H1 (cell line): ENCODE results near the gene DYDC2. TPM values are rescaled to one million over a fixed set of nuclear protein-coding genes. Genes with fewer than 3 reads are reported as not detected.

ENCODE experiments used
- ATF2 ChIP-seq: IDR thresholded peaks from 2 replicates; pipeline ENCODE4 v1.6.1; 2012; ENCODE audit warnings: low read length, inconsistent platforms
- BACH1 ChIP-seq: IDR thresholded peaks from 2 replicates; pipeline ENCODE4 v1.6.1; 2012; ENCODE audit warnings: low read length, improper control_type of control experiment
- polyA plus RNA-seq, 7 experiments: library from polyadenylated mRNA; depleted of rRNA in 3 of 7; stranded (reverse) in 5 of 7; unstranded in 2 of 7; fragments of >200 nt in 5 of 7; fragments of 200-250 nt in 2 of 7; gene quantifications; 1 replicate in 5 of 7; 2 replicates in 1 of 7; 4 replicates in 1 of 7; pipeline versions ENCODE4 v1.2.1 to v1.2.3, GENCODE V29; 2011 to 2013; ENCODE audit warnings: missing spikeins in 2 of 7, mixed read lengths in 2 of 7
- total RNA-seq: library from RNA; stranded (reverse); fragmentation: NEBNext Ultra II Directional; extraction: Animal tissue kit (Norgen Biotek cat#: 25700); gene quantifications from 2 replicates; pipeline ENCODE4 v1.2.1, GENCODE V29; 2021

DYDC2 gene
- total and polyA plus RNA-seq, 2 of the 8 experiments (the other 6 are each of a cell fraction or from before 2014, with no cell fraction given), result 1.5 to 5.2 TPM

DNA sequence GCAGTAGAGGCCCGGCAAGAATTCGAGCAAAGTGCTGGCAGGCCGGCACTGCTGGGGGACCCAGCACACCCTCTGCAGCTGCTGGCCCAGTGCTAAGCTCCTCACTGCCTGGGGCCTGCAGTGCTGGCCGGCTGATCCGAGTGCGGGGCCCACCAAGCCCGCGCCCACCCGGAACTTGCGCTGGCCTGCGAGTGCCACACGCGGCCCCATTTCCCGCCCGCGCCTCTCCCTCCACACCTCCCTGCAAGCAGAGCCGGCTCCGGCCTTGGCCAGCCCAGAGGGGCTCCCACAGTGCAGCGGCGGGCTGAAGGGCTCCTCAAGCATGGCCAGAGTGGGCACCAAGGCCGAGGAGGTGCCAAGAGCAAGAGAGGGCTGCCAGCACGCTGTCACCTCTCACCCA is 3.1 kb downstream of the DYDC2 start (continued):
- TF ChIP-seq BACH1 (no peak), ATF2 (no peak)
- TF ChIP-seq, all 59 proteins: peak for 0
